Adipocyte (in vitro differentiated cells): ENCODE results near the gene TRPM1.

Source experiments
- DNase-seq: peaks from one replicate; pipeline ENCODE4 v3.0.0-alpha.2; 2015; ENCODE audit warnings: low read depth
- H3K27me3 ChIP-seq: replicated peaks from 2 replicates; pipeline ENCODE4 v1.7.0; 2013; ENCODE audit warnings: mild to moderate bottlenecking, low read length, moderate library complexity; ENCODE audit not compliant: control insufficient read depth, insufficient read depth
- H3K36me3 ChIP-seq: 2 replicates; pipeline ENCODE4 v1.7.0; 2013; ENCODE audit warnings: low read length, mild to moderate bottlenecking, moderate library complexity; ENCODE audit not compliant: control insufficient read depth, insufficient read depth, severe bottlenecking
- H3K4me1 ChIP-seq: 2 replicates; pipeline ENCODE4 v1.7.0; 2013; ENCODE audit warnings: mild to moderate bottlenecking, low read length, moderate library complexity; ENCODE audit not compliant: control insufficient read depth, insufficient read depth
- H3K4me3 ChIP-seq: 2 replicates; pipeline ENCODE4 v1.7.0; 2013; ENCODE audit warnings: mild to moderate bottlenecking, low read length, moderate library complexity
- H3K9ac ChIP-seq: 2 replicates; pipeline ENCODE4 v1.7.0; 2013; ENCODE audit warnings: mild to moderate bottlenecking, low read length, moderate library complexity
- H3K9me3 ChIP-seq: 2 replicates; pipeline ENCODE4 v1.7.0; 2013; ENCODE audit warnings: mild to moderate bottlenecking, low read length, moderate library complexity; ENCODE audit not compliant: control insufficient read depth

The TRPM1 gene

DNA sequence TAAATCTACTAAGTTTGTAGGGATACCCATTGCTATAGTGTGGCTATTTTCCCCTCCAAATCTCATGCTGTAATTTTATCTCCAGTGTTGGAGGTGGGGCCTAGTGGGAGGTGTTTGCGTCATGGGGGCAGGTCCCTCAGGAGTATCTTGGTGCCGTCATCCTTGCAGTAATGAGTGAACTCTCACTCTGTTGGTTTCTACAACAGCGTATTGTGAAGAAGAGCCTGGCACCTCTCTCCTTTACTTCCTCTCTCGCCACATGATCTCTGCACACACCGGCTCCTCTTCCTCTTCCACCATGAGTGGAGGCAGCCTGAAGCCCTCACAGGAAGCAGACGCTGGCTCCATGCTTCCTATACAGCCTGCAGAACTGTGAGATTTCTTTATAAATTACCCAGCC, 34.0 kb upstream of the TRPM1 start:
- H3K27me3 ChIP-seq: peaks cover 15% of the 10 kb centered on the region
- H3K9ac ChIP-seq: no peak overlapping the region
- peaks cover 3% of the 10 kb centered on the region for H3K9me3 ChIP-seq
- H3K36me3 ChIP-seq: no peaks in the 10 kb centered on the region
- peaks cover 12% of the 10 kb centered on the region for H3K4me1 ChIP-seq
- DNase-seq: no peak
- no peak overlapping the region for H3K4me3 ChIP-seq

DNA sequence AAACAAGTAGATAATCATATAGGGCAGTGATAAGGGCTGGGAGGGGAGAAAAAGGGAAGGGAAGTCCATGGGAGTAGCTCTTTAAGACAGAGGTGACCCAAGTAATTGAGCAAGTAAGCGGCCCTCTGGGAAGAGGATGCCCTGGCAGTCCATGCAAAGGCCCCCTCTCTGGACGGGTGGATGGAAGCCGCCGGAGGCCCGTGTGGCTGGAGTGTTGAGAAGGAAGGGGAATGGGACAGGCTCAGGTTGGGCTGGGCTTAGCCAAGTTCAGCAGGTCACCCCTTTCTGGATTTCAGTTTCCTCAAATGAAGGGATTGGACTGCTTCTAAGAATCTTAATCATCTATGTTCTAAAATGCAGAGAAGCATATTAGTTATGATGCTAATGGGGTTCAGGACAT, 32.4 kb upstream of the TRPM1 start:
- Histone ChIP-seq H3K9ac (no peak overlapping the region), H3K9me3 (peaks cover 3% of the 10 kb centered on the region), H3K36me3 (no peaks in the 10 kb centered on the region), H3K4me1 (peaks cover 12% of the 10 kb centered on the region), H3K4me3 (no peak overlapping the region), H3K27me3 (peaks cover 15% of the 10 kb centered on the region)
- DNase-seq: no peak

DNA sequence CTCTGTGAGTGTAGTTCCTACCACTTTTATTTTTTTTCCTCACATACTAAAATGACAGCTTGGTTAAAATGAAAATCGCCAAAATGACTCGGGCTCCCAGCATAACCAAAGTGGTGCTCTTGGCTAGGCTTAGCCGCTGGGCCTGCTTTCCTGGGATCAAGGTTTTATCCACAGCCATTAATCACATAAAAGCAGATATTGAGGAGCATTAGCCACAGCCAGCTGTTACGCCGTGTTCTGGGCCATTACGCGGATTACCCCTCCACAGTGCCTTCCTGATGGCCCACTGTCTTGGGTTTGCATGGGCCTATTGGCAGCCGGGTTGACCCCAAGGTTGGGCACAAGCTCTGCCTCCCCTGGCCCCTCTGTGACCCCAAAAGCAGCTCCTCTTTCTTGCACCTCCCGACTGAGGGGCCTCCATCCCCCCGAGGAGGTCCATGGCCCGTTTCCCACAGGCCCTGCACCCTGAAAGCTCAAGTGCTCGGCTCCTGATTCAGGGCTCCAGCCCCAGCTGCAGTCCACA, 30.4 kb upstream of the TRPM1 start:
- Histone ChIP-seq H3K36me3 (no peaks in the 10 kb centered on the region), H3K4me3 (no peak overlapping the region), H3K4me1 (peaks cover 12% of the 10 kb centered on the region), H3K9me3 (peaks cover 3% of the 10 kb centered on the region), H3K9ac (no peak overlapping the region), H3K27me3 (peaks cover 27% of the 10 kb centered on the region)
- no peak for DNase-seq

DNA sequence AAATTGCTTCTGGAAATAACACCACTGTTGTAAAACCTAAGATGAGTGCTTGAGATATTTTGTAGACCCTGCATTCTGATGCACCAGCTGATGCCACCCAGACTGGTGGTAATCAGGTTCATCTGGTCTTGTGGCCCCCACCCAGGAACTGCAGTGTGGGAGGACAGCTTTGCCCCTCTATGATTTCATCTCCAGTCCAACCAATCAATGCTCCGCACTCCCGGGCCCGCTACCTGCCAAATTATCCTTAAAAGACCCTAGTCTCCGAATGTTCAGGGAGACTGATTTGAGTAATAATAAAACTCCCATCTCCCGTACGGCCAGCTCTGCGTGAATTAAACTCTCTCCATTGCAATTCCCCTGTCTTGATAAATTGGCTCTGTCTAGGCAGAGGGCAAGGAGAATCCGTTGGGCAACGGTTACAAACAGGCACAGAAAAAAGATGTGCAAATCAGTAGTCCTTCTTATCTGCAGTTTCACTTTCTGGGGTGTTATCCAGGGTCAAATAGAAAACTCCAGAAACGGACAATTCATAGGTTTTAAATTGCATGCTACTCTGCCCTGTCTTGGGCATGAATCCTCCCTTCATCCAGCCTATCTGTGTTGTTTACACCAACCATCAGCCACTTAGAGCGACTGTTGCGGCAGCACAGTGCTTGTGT, 29.2 kb upstream of the TRPM1 start:
- DNase-seq: no peak
- H3K27me3 ChIP-seq: peaks cover 22% of the 10 kb centered on the region
- H3K9me3 ChIP-seq: peaks cover 3% of the 10 kb centered on the region
- H3K36me3 ChIP-seq: no peaks in the 10 kb centered on the region
- no peak overlapping the region for H3K9ac ChIP-seq
- H3K4me3 ChIP-seq: no peak overlapping the region
- peaks cover 6% of the 10 kb centered on the region for H3K4me1 ChIP-seq

DNA sequence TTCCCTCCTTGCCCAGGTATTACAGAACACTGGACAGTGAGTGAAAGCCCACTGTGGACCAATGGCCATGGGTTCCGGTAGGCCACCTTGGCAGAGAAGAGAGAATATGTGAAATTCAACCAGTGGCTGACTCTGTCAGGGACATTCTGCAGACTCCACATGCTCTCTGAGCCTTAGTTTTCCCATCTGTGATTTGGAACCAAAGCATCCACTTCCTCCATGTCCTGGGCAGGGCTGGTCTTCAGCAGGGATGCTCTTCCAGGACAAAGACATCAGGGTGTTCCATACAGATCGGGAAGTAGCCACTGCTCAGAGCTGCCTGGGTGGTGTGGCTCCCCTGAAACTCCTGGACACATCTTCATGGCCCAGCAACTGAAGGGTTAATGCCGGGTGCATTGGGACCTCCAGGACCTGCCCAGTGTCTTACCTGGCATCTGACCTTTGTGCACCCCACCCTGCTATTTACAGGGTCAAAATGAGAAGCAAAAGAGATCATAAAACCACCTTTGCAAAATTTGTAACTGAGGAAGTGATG, 28.3 kb upstream of the TRPM1 start:
- H3K4me3 ChIP-seq: no peak overlapping the region
- H3K9me3 ChIP-seq: peaks cover 3% of the 10 kb centered on the region
- H3K36me3 ChIP-seq: no peaks in the 10 kb centered on the region
- no peak for DNase-seq
- peaks cover 19% of the 10 kb centered on the region for H3K27me3 ChIP-seq
- peaks cover 6% of the 10 kb centered on the region for H3K4me1 ChIP-seq
- H3K9ac ChIP-seq: no peak overlapping the region

DNA sequence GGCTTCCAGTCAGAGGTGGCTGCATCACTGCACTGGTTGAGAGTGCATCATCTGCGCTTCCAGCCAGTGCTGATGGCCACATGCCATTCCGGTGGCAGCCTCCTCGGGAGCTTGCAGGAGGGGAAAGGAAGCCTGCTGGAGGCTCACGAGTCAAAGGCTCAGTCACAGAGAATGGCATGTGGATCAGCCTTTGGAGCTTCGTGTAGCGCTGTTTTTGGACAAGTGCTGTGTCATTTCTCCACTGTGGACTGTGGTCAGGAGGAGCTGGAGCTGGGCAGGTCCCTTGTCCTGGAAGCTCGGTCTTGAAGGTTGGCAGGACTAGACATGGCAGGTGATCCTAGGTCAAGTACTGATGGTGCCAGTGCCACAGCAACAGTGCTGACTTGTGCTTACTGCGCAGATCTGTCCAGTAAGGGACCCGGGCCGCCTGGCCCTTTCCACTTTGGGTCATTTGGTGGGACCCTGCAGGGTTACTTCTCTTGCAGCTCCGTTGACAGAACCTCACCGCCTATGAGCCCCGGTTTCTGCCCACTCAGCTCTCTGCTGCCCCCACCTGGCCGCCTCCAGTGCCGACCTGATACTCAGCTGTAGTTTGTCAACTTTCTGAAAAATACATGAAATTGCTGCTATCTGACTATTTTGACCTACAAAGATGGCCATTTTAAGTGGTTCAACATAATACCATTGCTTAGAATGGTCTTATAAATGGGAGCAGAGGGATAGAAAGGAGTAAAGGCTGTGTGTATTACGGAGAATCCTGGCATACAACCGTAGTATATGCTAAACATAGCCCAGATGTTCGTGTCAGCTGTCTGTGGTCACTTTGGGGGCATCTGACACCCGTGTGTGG, 27.6 kb upstream of the TRPM1 start:
- H3K4me1 ChIP-seq: peaks cover 6% of the 10 kb centered on the region
- peak; percentile 85 for DNase-seq
- peaks cover 18% of the 10 kb centered on the region for H3K27me3 ChIP-seq
- H3K9ac ChIP-seq: no peak overlapping the region
- no peaks in the 10 kb centered on the region for H3K36me3 ChIP-seq
- H3K4me3 ChIP-seq: no peak overlapping the region
- H3K9me3 ChIP-seq: peaks cover 2% of the 10 kb centered on the region

DNA sequence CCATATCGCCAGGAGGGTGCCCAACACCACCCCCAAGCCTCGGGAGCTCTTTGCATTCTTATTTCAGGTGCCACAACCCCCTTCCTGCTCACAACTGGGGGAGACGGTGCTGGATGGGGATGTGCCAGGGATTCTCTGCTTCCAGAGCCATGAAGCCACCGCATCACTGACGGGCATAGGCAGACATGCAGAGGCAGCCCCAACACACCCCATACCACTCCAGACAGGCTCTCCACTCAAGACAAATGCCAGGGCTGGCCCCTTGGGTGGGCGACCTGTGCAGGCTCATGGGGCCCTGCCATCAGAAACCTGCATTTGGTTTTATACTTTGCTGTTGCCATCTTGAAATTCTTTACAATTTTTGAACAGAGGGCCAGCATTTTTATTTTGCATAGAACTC, 27.0 kb upstream of the TRPM1 start:
- DNase-seq: no peak
- Histone ChIP-seq H3K27me3 (peaks cover 12% of the 10 kb centered on the region), H3K36me3 (no peaks in the 10 kb centered on the region), H3K9ac (no peak overlapping the region), H3K4me3 (no peak overlapping the region), H3K9me3 (no peaks in the 10 kb centered on the region), H3K4me1 (peaks cover 6% of the 10 kb centered on the region)

DNA sequence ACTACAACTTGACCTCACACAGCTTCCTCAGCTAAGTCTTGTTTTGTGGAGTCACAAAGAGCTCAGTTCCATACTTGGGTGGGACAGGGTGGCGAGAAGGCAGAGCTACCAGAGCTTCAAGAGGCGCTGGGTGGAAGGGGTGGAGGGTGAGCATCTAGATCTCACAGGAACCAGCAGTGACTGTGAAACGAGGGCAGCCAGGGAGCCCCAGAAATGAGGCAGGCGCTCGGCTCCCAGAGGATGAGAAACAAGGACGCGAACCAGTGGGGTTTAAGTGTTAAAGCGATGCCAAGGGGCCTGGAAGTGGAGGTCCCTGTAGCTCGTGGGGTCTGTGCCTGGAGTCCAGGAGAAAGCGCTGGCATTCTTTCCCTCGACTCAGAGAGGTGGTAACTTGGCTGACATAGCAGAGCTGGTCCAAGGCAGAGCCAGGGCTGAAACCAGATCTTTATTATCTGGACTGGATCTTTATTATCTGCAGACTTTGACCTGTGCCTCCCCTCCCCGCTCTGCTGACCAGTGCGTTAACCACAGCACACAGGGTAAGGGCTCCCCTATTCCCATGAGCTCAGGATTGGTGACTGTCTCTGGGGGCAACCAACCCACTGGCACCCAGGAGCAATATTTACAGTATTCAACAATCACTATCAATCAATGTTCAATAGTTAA, 26.2 kb upstream of the TRPM1 start:
- DNase-seq: no peak
- no peaks in the 10 kb centered on the region for H3K36me3 ChIP-seq
- no peak overlapping the region for H3K9ac ChIP-seq
- peaks cover 5% of the 10 kb centered on the region for H3K9me3 ChIP-seq
- peaks cover 6% of the 10 kb centered on the region for H3K4me1 ChIP-seq
- no peak overlapping the region for H3K4me3 ChIP-seq
- H3K27me3 ChIP-seq: peaks cover 12% of the 10 kb centered on the region

DNA sequence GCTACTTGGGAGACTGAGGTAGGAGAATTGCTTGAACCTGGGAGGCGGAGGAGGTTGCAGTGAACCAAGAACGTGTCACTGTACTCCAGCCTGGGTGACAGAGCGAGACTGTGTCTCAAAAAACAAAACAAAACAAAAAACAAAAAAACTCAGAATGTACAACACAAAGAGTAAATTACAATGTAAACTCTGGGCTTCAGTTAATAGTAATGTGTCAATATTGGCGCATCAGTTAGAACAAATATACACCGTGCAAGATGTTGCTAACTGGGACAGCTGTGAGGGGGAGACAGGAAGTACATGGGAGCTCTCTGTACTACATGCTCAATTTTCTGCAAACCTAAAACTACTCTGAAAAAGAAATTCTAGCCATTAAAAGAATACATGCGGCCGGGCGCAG, 23.5 kb upstream of the TRPM1 start:
- Histone ChIP-seq H3K4me3 (no peak overlapping the region), H3K4me1 (no peaks in the 10 kb centered on the region), H3K9me3 (peaks cover 21% of the 10 kb centered on the region), H3K27me3 (peaks cover 12% of the 10 kb centered on the region), H3K36me3 (no peaks in the 10 kb centered on the region), H3K9ac (no peak overlapping the region)
- DNase-seq: no peak

DNA sequence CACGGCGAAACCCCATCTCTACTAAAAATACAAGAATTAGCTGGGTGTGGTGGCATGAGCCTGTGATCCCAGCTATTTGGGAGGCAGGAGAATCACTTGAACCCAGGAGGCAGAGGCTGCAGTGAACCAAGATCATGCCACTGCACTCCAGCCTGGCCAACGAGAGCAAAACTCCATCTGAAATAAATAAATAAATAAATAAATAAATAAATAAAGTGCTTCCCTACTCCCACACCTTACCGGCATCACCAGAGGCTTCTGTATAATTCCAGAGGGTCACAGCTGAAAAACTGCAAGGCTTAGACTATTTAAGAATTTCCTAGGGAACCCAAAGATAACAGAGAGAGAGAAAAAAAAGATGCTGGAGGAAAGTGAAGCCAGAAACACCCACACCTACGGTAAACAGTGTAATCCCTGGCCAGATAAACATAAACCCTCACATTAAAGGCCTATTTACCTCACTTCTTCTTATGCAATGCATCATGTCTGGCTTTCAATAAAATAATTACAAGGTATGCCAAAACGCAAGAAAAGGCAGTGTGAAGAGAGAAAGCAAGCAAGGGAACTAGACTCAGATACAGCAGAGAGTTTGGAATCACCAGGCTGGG, 15.0 kb upstream of the TRPM1 start:
- Histone ChIP-seq H3K9me3 (peaks cover 13% of the 10 kb centered on the region), H3K4me3 (no peak overlapping the region)

More for the DNA sequence above, 15.0 kb upstream of the TRPM1 start:
- peaks cover 1% of the 10 kb centered on the region for H3K27me3 ChIP-seq
- no peaks in the 10 kb centered on the region for H3K36me3 ChIP-seq
- H3K4me1 ChIP-seq: no peaks in the 10 kb centered on the region
- DNase-seq: no peak
- H3K9ac ChIP-seq: no peak overlapping the region
